Measurements from ENCODE around the gene DAB2IP. TPM values are rescaled to one million over a fixed set of nuclear protein-coding genes. Genes with fewer than 3 reads are reported as not detected.
A peak's percentile ranks its signal among the peaks of the same experiment; 100 is the strongest.

The DAB2IP gene
- total RNA-seq, 1 donor from 2014 or later: 24.3 TPM

DNA sequence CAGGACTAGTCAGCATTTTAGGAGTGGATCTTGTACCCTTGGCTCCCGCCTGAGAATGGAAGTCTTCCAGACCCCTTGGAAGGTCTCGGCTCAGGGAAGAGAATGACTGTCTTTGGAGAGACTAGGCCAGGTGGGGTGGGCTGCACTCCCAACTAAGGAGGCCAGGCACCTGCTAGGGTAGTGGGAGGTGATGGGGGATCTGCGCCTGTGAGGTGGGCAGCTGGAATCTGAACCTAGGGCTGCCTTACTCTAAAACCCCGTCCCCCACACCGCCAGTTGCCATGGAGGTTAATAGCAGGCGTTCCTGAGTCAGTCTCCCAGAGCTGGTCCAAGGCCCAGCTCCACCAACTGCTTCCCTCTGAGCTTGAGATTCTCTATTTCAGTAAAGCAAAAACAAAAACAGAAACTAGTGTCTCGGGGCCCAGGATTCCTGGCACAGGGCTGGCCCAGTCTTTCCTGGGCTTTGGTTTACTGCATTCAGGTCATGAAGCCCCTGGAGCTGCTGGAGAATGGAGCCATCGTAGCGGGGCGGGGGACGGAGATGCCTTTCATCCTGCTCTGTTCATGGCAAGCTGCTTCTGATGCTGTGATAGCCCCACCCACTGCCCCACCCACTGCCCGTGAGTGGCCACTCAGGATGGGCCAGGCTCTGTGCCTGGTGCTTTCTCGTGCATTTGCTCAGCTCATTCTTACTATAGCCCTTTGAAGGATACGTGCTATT is 57.5 kb downstream of the DAB2IP start:
- H2AFZ ChIP-seq (replicated peaks): no peak overlapping the region
- H3F3A ChIP-seq (ENCODE audit: low read depth): no peaks in the 10 kb centered on the region
- no peak overlapping the region for H3K4me3 Mint-ChIP-seq
- no peaks in the 10 kb centered on the region for H3K9me3 Mint-ChIP-seq
- H3K9me3 ChIP-seq (ENCODE audit: low read depth): no peaks in the 10 kb centered on the region
- no peaks in the 10 kb centered on the region for H3K4me1 ChIP-seq
- peaks cover 36% of the 10 kb centered on the region for H3K4me1 Mint-ChIP-seq
- TF ChIP-seq, protein P1, sequence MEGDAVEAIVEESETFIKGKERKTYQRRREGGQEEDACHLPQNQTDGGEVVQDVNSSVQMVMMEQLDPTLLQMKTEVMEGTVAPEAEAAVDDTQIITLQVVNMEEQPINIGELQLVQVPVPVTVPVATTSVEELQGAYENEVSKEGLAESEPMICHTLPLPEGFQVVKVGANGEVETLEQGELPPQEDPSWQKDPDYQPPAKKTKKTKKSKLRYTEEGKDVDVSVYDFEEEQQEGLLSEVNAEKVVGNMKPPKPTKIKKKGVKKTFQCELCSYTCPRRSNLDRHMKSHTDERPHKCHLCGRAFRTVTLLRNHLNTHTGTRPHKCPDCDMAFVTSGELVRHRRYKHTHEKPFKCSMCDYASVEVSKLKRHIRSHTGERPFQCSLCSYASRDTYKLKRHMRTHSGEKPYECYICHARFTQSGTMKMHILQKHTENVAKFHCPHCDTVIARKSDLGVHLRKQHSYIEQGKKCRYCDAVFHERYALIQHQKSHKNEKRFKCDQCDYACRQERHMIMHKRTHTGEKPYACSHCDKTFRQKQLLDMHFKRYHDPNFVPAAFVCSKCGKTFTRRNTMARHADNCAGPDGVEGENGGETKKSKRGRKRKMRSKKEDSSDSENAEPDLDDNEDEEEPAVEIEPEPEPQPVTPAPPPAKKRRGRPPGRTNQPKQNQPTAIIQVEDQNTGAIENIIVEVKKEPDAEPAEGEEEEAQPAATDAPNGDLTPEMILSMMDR (IDR thresholded peaks at IDR 0.05): no peak
- TF ChIP-seq EZH2phosphoT487 (IDR thresholded peaks at IDR 0.05): no peak
- no peak for TF ChIP-seq EZH2 (IDR thresholded peaks at IDR 0.05)
- H3K27me3 Mint-ChIP-seq (ENCODE audit: insufficient read depth, low read depth): peaks cover 5% of the 10 kb centered on the region
- peaks cover 95% of the 10 kb centered on the region for H3K79me2 ChIP-seq (ENCODE audit: low read depth)
- H3K36me3 Mint-ChIP-seq: peaks cover 8% of the 10 kb centered on the region
- DNase-seq (ENCODE audit: low spot score): no peak
- peaks cover 100% of the 10 kb centered on the region for H4K20me1 ChIP-seq (ENCODE audit: low read depth)
- no peaks in the 10 kb centered on the region for H3K36me3 ChIP-seq
- no peaks in the 10 kb centered on the region for H3K27me3 ChIP-seq
- no peak overlapping the region for H3K4me3 ChIP-seq
- no peak overlapping the region for H3K9ac ChIP-seq
- H3K27ac Mint-ChIP-seq: no peak overlapping the region
- no peak overlapping the region for H3K4me2 ChIP-seq
- no peak overlapping the region for H3K27ac ChIP-seq

DNA sequence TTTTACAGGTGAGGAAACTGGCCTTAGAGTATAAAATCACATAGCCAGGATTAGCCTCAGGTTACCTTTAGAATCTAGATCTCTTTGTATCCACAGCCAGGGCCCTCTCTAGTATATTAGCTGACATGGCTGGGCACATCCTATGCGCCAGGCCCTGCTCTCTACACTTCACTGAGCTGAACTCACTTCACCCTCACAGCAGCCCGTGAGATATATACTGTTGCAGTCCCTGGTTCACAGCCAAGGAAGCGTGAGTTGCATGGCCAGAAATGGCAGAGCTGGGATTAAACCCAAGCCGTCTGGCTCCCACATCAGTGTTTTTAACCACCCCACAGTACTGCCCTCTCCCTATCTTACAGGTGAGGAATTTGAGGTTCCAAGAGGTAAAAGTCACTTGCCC is 58.4 kb downstream of the DAB2IP start:
- TF ChIP-seq, protein P1 (IDR thresholded peaks at IDR 0.05): no peak
- TF ChIP-seq EZH2 (IDR thresholded peaks at IDR 0.05) (no peak), EZH2phosphoT487 (IDR thresholded peaks at IDR 0.05) (no peak)
- Histone ChIP-seq H3K4me3 (no peak overlapping the region), H3K36me3 (no peaks in the 10 kb centered on the region), H3K79me2 (ENCODE audit: low read depth) (peaks cover 95% of the 10 kb centered on the region), H3K4me2 (no peak overlapping the region), H3K4me1 (no peaks in the 10 kb centered on the region), H4K20me1 (ENCODE audit: low read depth) (peaks cover 100% of the 10 kb centered on the region), H3K27ac (no peak overlapping the region), H2AFZ (replicated peaks) (no peak overlapping the region), H3K9ac (no peak overlapping the region), H3F3A (ENCODE audit: low read depth) (no peaks in the 10 kb centered on the region), H3K27me3 (no peaks in the 10 kb centered on the region), H3K9me3 (ENCODE audit: low read depth) (no peaks in the 10 kb centered on the region)
- peaks cover 39% of the 10 kb centered on the region for H3K4me1 Mint-ChIP-seq
- no peak overlapping the region for H3K27ac Mint-ChIP-seq
- H3K9me3 Mint-ChIP-seq: no peaks in the 10 kb centered on the region
- no peak for DNase-seq (ENCODE audit: low spot score)
- no peak overlapping the region for H3K4me3 Mint-ChIP-seq
- peaks cover 5% of the 10 kb centered on the region for H3K27me3 Mint-ChIP-seq (ENCODE audit: insufficient read depth, low read depth)
- peaks cover 11% of the 10 kb centered on the region for H3K36me3 Mint-ChIP-seq

GRCh38 chr9:121711281-121711680 is 59.8 kb downstream of the DAB2IP start:
- no peak overlapping the region for H3K9ac ChIP-seq
- H3K9me3 ChIP-seq (ENCODE audit: low read depth): no peaks in the 10 kb centered on the region
- no peak overlapping the region for H3K4me3 ChIP-seq
- H3K4me1 Mint-ChIP-seq: peaks cover 37% of the 10 kb centered on the region
- peak overlapping the region; percentile 60 for H3K27ac Mint-ChIP-seq
- no peaks in the 10 kb centered on the region for H3K9me3 Mint-ChIP-seq
- no peak for DNase-seq (ENCODE audit: low spot score)
- peaks cover 11% of the 10 kb centered on the region for H3K36me3 Mint-ChIP-seq
- no peak overlapping the region for H2AFZ ChIP-seq (replicated peaks)
- no peaks in the 10 kb centered on the region for H3K36me3 ChIP-seq
- H3K4me3 Mint-ChIP-seq: no peak overlapping the region
- peaks cover 5% of the 10 kb centered on the region for H3K27me3 Mint-ChIP-seq (ENCODE audit: insufficient read depth, low read depth)
- peaks cover 98% of the 10 kb centered on the region for H4K20me1 ChIP-seq (ENCODE audit: low read depth)
- no peaks in the 10 kb centered on the region for H3F3A ChIP-seq (ENCODE audit: low read depth)
- no peaks in the 10 kb centered on the region for H3K4me1 ChIP-seq
- no peaks in the 10 kb centered on the region for H3K27me3 ChIP-seq
- no peak overlapping the region for H3K27ac ChIP-seq
- H3K4me2 ChIP-seq: no peak overlapping the region
- TF ChIP-seq EZH2phosphoT487 (IDR thresholded peaks at IDR 0.05) (no peak), EZH2 (IDR thresholded peaks at IDR 0.05) (no peak)
- TF ChIP-seq, protein P1 (IDR thresholded peaks at IDR 0.05): no peak
- H3K79me2 ChIP-seq (ENCODE audit: low read depth): peaks cover 89% of the 10 kb centered on the region

All from neural progenitor cell (in vitro differentiated cells).